Nucleus accumbens (tissue), 56 donors: Measurements from ENCODE around the gene TGFBR2.

ENCODE experiments used
- DNase-seq, 56 donors: peaks; one replicate each; lab custom pipeline; 2025; lab: John Stamatoyannopoulos, UW

The TGFBR2 gene

GRCh38 chr3:30704931-30705890 is 98.8 kb downstream of the TGFBR2 start:
- DNase-seq: no peak

DNA sequence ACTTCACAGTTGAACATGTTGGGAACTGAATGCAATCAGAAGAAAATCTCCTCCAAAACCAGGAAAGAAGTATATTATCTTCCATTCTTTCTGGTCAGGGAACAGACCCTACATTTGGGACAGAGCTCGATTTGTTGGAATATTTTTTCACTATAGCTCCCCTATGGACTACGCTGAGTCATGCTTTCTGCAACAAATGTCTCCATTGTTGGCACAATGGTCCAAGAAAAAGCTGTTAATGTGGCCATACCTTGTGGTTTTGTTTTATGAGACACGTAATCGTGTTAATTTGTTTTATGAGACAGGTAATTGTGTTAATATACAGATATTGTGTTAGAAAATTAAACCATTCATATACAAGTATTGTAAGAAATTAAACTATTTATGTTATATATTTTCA is 101.4 kb downstream of the TGFBR2 start:
- no peak for DNase-seq

DNA sequence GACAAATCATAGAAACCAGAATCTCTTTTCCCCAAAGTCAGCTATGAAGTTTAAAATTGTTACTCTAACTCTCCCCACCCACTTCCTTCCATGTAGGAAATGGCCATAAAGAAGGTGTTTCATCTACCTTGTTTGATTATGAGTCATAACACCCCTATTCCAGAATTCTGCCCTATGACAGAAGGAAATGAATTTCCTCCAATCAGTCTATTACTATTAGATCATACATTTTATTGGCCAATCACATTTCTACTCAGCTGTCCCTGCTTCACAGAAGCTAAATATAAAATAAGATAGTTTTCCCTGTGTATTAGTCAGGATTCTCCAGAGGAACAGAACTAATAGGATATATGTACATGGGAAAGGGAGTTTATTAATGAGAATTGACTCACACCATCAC is 102.1 kb downstream of the TGFBR2 start:
- DNase-seq: no peak

DNA sequence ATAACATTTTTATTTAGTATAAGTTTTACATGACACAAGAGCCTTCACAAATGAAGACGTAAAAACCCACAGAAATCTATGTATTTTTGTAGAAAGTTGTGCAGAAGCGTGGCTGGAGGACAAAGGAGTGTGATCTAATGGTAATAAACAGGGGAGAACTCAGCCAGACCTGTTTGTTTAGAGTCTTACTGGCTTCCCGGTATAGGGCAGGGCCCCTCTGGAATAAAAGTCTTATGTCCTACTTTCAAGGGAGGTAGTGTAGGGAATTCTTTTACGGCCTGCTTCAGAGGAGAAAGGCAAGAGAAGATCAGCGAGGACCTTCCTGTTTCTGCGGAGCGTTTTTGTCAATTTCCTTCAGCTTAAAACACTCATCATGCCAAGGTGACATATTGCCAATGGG is 103.6 kb downstream of the TGFBR2 start:
- no peak for DNase-seq

DNA sequence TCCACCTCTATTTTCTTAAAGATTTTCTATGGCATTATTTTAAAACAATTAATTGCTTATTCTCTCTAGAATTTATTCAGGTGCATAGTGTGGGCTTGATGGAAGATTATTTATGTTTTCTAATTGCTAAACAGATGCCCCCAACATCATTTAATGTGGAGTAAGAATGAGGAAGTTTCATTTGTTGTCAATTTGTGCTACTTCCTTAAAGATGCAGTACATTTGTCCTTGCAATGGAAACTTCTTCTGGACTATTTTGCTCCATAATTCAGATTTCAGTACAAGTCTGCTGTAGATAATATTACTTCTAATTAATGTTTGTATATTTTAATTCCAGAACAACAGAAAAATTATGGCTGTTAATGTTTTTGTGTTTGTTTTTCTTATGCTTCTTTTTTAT is 104.8 kb downstream of the TGFBR2 start:
- no peak for DNase-seq

DNA sequence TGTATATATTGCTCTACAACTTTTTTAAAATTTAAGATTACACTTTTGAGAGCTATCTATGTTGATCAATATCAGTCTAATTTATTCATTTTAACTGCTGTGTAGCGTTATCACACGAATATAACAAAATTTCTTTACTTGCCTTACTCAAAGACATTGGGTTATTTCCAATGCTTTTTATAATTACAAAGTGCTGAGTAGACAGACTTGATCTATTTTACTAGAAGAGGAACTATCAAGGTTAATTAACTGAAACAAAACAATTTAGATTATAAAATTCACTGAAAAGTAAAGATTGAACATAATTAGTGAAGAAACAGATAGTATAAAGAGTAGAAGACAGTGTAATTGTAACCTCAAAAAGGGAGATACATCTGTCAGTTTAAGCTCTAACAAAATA is 105.5 kb downstream of the TGFBR2 start:
- DNase-seq: no peak

DNA sequence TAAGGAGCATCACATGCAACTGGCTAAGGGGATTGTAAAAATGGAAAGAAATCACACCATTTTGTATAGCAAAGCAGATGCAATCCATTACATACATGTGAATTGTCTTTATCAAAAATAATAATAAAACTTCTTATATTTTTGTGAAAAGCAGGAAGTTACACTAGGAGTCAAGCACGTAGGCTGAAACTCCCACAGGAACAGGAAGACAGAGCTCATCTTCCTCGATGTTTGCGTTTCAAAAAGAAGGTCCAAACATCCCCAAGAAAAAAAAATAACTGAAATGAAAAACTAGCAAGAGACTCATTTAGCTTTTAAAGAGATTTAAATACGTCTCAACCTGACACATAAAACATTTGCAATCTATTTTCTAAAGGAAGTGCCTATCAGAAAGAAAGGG is 106.6 kb downstream of the TGFBR2 start:
- no peak for DNase-seq

- no peak for DNase-seq
These were observed 107.6 kb downstream of the TGFBR2 start for GRCh38 chr3:30713885-30714503.

GRCh38 chr3:30719536-30719935 is 113.1 kb downstream of the TGFBR2 start:
- DNase-seq: no peak

DNA sequence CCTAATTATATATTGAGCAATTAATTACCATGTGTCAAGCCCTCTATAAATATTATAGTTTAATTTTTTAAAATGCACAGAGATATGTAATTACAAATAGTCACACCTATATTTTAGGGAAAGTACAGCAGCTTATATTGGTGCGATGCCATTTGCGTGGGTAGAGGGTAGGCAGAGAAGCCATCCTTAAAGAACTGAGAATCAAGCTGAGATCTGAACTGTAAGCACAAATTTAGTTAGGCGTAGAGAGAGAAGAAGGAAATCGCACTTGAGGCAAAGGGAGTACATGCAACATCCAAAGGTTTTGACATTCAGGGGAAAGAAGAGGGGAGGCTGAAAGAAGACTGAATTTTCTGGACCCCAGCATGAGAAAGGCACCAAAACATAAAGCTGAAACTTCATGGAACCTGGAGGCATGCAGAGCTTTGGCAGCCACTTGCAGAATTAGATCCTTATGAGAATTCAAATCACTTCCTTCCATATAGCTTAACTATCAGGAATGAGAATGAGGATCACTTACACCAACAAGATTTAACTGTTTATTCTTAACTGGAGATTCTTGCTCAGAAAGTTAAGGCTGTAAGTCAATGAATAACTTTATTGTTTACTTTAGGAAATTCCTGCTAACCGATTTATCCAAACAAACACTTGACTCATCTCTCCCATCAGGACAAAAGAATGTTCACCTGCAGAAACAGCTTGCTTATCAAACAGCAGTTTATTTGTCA is 114.3 kb downstream of the TGFBR2 start:
- no peak for DNase-seq

- no peak for DNase-seq
These were observed 114.9 kb downstream of the TGFBR2 start for GRCh38 chr3:30721314-30721634.

GRCh38 chr3:30723211-30723610 is 116.8 kb downstream of the TGFBR2 start:
- DNase-seq: no peak

DNA sequence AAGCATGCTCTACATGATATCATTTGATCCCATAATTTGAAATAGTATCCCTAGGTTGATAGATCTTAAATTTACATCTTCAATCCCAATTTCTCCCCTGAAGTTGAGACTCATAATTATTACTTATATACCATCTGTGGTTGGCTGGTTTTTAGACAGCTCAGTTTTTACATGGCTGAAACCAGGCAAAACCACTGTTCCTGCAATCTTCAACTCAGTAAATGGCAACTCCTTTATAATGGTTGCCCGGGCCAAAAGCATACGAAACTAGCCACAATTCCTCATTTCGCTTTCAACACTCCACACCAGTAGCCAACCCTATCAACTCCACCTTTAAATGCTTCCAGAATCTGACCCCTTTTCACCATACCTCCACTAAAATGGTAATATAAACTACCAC is 118.5 kb downstream of the TGFBR2 start:
- DNase-seq: no peak

DNA sequence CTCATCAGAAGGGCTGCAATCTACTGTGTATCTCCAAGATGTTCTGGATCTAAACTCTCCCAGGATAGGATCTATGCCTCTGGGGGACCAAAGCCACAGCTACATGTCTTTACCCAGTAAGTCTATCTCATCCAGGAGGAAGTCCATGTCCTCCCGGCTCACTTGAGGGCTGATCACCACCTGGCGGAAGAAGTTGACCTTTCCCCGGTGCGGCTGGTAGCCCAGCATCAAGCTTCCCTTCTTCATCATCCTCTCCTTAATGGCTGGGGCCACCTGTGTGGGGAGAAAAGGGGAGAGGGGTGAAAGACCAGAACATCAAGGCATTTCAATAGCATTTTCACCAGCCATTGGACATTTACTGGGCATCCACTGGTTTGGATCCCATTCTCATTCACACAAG is 121.7 kb downstream of the TGFBR2 start:
- no peak for DNase-seq

- no peak for DNase-seq
These were observed 123.1 kb downstream of the TGFBR2 start for GRCh38 chr3:30729512-30729911.

GRCh38 chr3:30729936-30730335 is 123.5 kb downstream of the TGFBR2 start:
- DNase-seq: no peak

DNA sequence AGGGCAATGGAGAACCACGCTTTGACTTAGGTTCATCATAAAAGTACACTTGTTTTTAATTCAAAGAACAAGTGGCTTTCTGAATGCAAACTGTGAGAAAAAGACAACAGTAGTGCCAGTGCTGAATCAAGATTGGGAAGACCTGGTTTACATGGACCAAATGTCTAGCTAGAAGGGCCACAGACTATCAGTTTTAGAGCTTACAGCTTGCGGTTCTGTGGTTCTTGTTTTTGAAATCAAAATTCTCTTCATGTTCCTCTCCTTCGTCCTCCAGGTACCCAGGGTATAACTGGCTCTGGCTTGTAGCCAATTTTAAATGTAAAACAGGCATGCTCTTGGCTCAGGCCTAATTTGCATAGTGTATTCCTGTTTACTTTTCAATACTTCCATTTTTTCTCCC is 124.6 kb downstream of the TGFBR2 start:
- no peak for DNase-seq

- no peak for DNase-seq
These were observed 126.8 kb downstream of the TGFBR2 start for GRCh38 chr3:30733209-30733608.

DNA sequence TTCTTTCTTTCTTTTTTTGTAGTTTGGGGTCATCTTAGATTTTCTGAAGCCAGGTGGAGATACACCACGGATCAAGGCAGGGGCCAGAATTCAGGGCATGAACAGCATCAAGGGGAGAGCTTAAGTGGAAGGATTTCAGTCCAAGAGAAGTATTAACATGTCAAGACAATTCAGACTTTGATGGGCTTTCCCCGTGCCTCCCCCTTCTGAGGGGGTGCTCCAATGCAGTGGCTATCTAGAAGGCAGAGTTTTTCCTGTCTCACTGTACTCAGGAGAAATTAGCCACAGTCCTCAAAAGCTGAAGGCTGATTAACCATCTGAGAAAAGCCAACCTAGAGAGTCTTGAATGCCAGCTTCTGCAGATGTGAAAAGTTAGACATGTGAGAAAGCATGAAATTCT is 127.3 kb downstream of the TGFBR2 start:
- DNase-seq: no peak

- no peak for DNase-seq
These were observed 131.5 kb downstream of the TGFBR2 start for GRCh38 chr3:30737743-30738499.

DNA sequence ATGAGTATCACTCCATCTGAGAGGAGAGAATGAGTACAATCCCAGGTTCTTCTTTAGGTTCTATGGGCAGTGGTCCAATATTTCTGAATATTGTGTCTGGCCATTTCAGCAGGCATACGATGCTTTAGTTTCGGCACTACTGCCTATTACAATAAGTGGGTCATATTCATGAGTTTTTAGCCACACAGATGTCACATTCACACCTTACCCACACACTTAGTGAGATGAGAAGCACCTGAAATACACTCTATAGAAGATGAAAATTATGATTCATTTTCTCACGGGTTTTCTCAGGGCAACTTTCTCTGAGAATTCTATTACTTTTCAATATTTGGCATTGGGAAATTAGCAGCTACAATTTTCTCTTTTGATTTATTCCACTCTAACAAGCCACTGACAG is 132.2 kb downstream of the TGFBR2 start:
- DNase-seq: no peak
